Sigmoid colon (tissue), 3 donors: ENCODE data around the gene NRL.
A peak's percentile ranks its signal among the peaks of the same experiment; 100 is the strongest.

Source experiments
- POLR2A ChIP-seq, 2 donors: fragments of 450-650 bp; IDR thresholded peaks; one replicate each; pipeline ENCODE4 v1.6.1; 2016; ENCODE audit warnings: antibody characterized with exemption in 2 of 2, mild to moderate bottlenecking in 2 of 2, moderate library complexity in 2 of 2
- TF ChIP-seq, protein P1 (sequence below), 4 experiments: fragments of 450-650 bp in 3 of 4; fragments of 200-600 bp in 1 of 4; IDR thresholded peaks; one replicate each; pipeline ENCODE4 v1.5.1; 2016 to 2019; ENCODE audit warnings: antibody characterized with exemption in 4 of 4, mild to moderate bottlenecking in 3 of 4, moderate library complexity in 2 of 4

DNA sequence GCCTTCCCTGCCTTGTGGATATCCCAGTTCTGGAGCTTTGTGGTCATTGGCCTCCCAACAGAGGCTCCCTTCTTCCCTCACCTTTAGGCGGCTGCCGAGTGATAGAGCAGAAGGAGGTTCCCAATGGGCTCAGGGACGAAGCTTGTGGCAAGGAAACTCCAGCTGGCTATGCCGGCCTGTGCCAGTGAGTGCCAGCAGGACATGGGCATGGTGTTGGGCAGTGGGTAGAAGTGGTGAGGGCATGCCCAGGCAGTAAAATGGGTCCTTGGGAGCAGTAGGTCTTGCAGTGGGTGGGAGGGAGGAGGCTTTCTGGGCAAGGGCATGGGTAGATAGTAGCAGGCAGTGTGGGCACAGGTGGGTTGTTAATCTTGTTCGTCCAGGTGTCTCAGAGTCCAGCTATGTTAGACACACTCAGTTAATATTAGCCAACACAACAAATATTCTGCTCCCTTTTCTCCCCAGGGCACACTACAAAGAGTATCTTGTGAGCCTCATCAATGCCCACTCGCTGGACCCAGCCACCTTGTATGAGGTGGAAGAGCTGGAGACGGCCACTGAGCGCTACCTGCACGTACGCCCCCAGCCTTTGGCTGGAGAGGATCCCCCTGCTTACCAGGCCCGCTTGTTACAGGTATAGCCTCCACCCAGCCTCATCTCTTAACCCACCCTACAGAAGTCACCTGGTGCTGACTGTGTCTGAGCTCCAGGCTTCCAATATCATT, 45.2 kb upstream of the NRL start:
- TF ChIP-seq, protein P1, sequence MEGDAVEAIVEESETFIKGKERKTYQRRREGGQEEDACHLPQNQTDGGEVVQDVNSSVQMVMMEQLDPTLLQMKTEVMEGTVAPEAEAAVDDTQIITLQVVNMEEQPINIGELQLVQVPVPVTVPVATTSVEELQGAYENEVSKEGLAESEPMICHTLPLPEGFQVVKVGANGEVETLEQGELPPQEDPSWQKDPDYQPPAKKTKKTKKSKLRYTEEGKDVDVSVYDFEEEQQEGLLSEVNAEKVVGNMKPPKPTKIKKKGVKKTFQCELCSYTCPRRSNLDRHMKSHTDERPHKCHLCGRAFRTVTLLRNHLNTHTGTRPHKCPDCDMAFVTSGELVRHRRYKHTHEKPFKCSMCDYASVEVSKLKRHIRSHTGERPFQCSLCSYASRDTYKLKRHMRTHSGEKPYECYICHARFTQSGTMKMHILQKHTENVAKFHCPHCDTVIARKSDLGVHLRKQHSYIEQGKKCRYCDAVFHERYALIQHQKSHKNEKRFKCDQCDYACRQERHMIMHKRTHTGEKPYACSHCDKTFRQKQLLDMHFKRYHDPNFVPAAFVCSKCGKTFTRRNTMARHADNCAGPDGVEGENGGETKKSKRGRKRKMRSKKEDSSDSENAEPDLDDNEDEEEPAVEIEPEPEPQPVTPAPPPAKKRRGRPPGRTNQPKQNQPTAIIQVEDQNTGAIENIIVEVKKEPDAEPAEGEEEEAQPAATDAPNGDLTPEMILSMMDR (IDR thresholded peaks at IDR 0.05): peak in 1 of 4 experiments; percentile 10
- no peak for TF ChIP-seq POLR2A (IDR thresholded peaks at IDR 0.05)
